HepG2 (cell line): Measurements from ENCODE around the gene SASH1. TPM values are rescaled to one million over a fixed set of nuclear protein-coding genes. Genes with fewer than 3 reads are reported as not detected.

Experiments used
- ATAC-seq: fragments of 200-7000 bp; cut with Tn5 transposase; 3 replicates; pipeline ENCODE4 v1.9.1; 2020; ENCODE audit warnings: mild to moderate bottlenecking, moderate library complexity
- BruUV-seq: library from RNA; stranded (reverse); fragments of 400-500 nt; replicated peaks from 2 replicates; lab custom pipeline; 2021; lab: Mats Ljungman, UMichigan
- CTCF ChIA-PET: fragments of 300-600 bp; formaldehyde crosslinking; extraction: SDS; loops from one replicate; lab custom pipeline; 2021; ENCODE audit warnings: low total read pairs, inconsistent platforms, low intra/inter-chr PET ratio; lab: Yijun Ruan, JAX
- POLR2A ChIA-PET: fragments of 350-600 bp; sonication (Branson Sonifier 250); formaldehyde crosslinking; loops from one replicate; lab custom pipeline; 2020; ENCODE audit warnings: antibody characterized with exemption, inconsistent platforms; lab: Yijun Ruan, JAX
- DNase-seq: peaks from one replicate; pipeline ENCODE4 v3.0.0-alpha.2; 2015; ENCODE audit warnings: low spot score
- FAIRE-seq: peaks from 3 replicates; lab custom pipeline; 2011; peaks lifted over from hg19 to GRCh38; lab: Jason Lieb, UNC
- H2AFZ ChIP-seq: one replicate; pipeline ENCODE4 v1.6.1; 2011; ENCODE audit warnings: low read length, inconsistent platforms
- H3K27ac ChIP-seq: fragments of 300-600 bp; 3 replicates; pipeline ENCODE4 v1.8.0; 2011; ENCODE audit warnings: mixed run types, mild to moderate bottlenecking, mixed read lengths, low read length, inconsistent platforms; ENCODE audit not compliant: insufficient read depth; ENCODE audit errors: extremely low read length
- H3K27me3 ChIP-seq, 2 experiments: fragments of 200-600 bp in 1 of 2; 2 replicates in 1 of 2; 3 replicates in 1 of 2; pipeline versions ENCODE4 v1.6.0 to v1.8.0; 2011; ENCODE audit warnings: low read length in 2 of 2, mild to moderate bottlenecking in 2 of 2, moderate library complexity in 2 of 2, inconsistent platforms in 1 of 2; ENCODE audit not compliant: insufficient read depth in 2 of 2, control insufficient read depth in 1 of 2
- H3K36me3 ChIP-seq, 2 experiments: fragments of 200-600 bp in 1 of 2; replicated peaks in 1 of 2; 2 replicates in 1 of 2; 3 replicates in 1 of 2; pipeline versions ENCODE4 v1.5.1 to v1.8.0; 2011; ENCODE audit warnings: low read length in 2 of 2, inconsistent platforms in 1 of 2; ENCODE audit not compliant: insufficient read depth in 2 of 2, control insufficient read depth in 1 of 2
- H3K4me1 ChIP-seq: 2 replicates; pipeline ENCODE4 v1.5.1; 2012; ENCODE audit warnings: low read length, inconsistent platforms; ENCODE audit not compliant: insufficient read depth
- H3K4me2 ChIP-seq: 2 replicates; pipeline ENCODE4 v1.6.0; 2011; ENCODE audit warnings: low read depth, low read length, inconsistent platforms
- H3K4me3 ChIP-seq, 3 experiments: fragments of 200-600 bp in 1 of 3; sonication (generic), shearing (Covaris generic) in 1 of 3; replicated peaks in 1 of 3; 2 replicates each; pipeline ENCODE4 v1.5.1; 2011 to 2016; ENCODE audit warnings: low read length in 3 of 3, inconsistent platforms in 2 of 3, low read depth in 2 of 3, mild to moderate bottlenecking in 2 of 3, control low read depth in 1 of 3, mixed read lengths in 1 of 3; ENCODE audit not compliant: insufficient read depth in 1 of 3
- H3K79me2 ChIP-seq: one replicate; pipeline ENCODE4 v1.6.1; 2011; ENCODE audit warnings: low read length, inconsistent platforms; ENCODE audit not compliant: insufficient read depth
- H3K9ac ChIP-seq: 2 replicates; pipeline ENCODE4 v1.6.0; 2011; ENCODE audit warnings: mild to moderate bottlenecking, low read depth, low read length, inconsistent platforms; ENCODE audit not compliant: insufficient read depth
- H3K9me3 ChIP-seq: 2 replicates; pipeline ENCODE4 v1.5.1; 2012; ENCODE audit warnings: mild to moderate bottlenecking, low read length
- H4K20me1 ChIP-seq: 2 replicates; pipeline ENCODE4 v1.6.0; 2011; ENCODE audit warnings: inconsistent platforms, mild to moderate bottlenecking, low read length, moderate library complexity; ENCODE audit not compliant: insufficient read depth
- AHR ChIP-seq: IDR thresholded peaks from 2 replicates; pipeline ENCODE4 v1.6.1; 2018; ENCODE audit warnings: missing genetic modification reagents, missing compliant biosample characterization
- DNMT1 ChIP-seq: sonication (generic); formaldehyde crosslinking; IDR thresholded peaks from 2 replicates; pipeline ENCODE4 v1.5.1; 2020; ENCODE audit warnings: mild to moderate bottlenecking, missing genetic modification reagents
- FOXK2 ChIP-seq: fragments of 450-650 bp; IDR thresholded peaks from 2 replicates; pipeline ENCODE4 v1.6.1; 2016
- KMT2A ChIP-seq: sonication (generic); formaldehyde crosslinking; IDR thresholded peaks from 2 replicates; pipeline ENCODE4 v1.4.0; 2020; ENCODE audit warnings: missing genetic modification reagents
- MTA3 ChIP-seq: sonication (generic); formaldehyde crosslinking; IDR thresholded peaks from 2 replicates; pipeline ENCODE4 v1.4.0; 2020; ENCODE audit warnings: missing genetic modification reagents
- PLSCR1 ChIP-seq: sonication (generic); formaldehyde crosslinking; IDR thresholded peaks from 2 replicates; pipeline ENCODE4 v1.5.0; 2020; ENCODE audit warnings: missing genetic modification reagents, mild to moderate bottlenecking, borderline replicate concordance
- SRF ChIP-seq: IDR thresholded peaks from 2 replicates; pipeline ENCODE4 v1.6.1; 2011; ENCODE audit warnings: mild to moderate bottlenecking, low read depth, low read length, moderate library complexity
- ZFP41 ChIP-seq: sonication (generic); formaldehyde crosslinking; IDR thresholded peaks from 2 replicates; pipeline ENCODE4 v1.4.0; 2020; ENCODE audit warnings: mild to moderate bottlenecking, missing genetic modification reagents, borderline replicate concordance
- ZFP91 ChIP-seq: sonication (generic); formaldehyde crosslinking; IDR thresholded peaks from 2 replicates; pipeline ENCODE4 v1.9.0; 2022; ENCODE audit warnings: missing genetic modification reagents, mild to moderate bottlenecking, borderline replicate concordance
- ZNF12 ChIP-seq: sonication (generic); formaldehyde crosslinking; IDR thresholded peaks from 2 replicates; pipeline ENCODE4 v1.5.0; 2020; ENCODE audit warnings: missing genetic modification reagents
- ZNF292 ChIP-seq: sonication (generic); formaldehyde crosslinking; IDR thresholded peaks from 2 replicates; pipeline ENCODE4 v1.8.1; 2022; ENCODE audit warnings: mild to moderate bottlenecking, low read depth, missing genetic modification reagents, borderline replicate concordance
- WGBS: methylation state at CpG from one replicate; pipeline ENCODE4 v1.1.6; 2017; ENCODE audit warnings: low lambda C conversion rate; 5-methylcytosine and 5-hydroxymethylcytosine counted together
- in situ Hi-C: cut with HindIII; loops from 2 replicates; pipeline ENCODE4 v1.10.0; 2017; ENCODE audit warnings: low pct_unique_long_range_greater_than_20kb; ENCODE audit not compliant: extremely low pct_ligation_motif_present
- intact Hi-C: fragments of 100-400 bp; cut with micrococcal nuclease; formaldehyde crosslinking; loops from one replicate; pipeline ENCODE4 v1.10.0; 2022; ENCODE audit not compliant: unreplicated experiment
- polyA plus RNA-seq, 8 experiments: library from polyadenylated mRNA; depleted of rRNA in 3 of 8; stranded (reverse) in 7 of 8; unstranded in 1 of 8; fragments of >200 nt; fragmentation: Illumina TruSeq in 4 of 8; extraction: Trizol in 4 of 8; gene quantifications; 2 replicates each; pipeline versions ENCODE4 v1.2.1 to v1.2.3, GENCODE V29; 2011 to 2016; ENCODE audit warnings: low read depth in 4 of 8, missing spikeins in 1 of 8, mixed read lengths in 1 of 8; ENCODE audit not compliant: insufficient read depth in 1 of 8
- total RNA-seq, 5 experiments: library from RNA; depleted of rRNA; stranded (reverse); fragments of >200 nt; fragmentation: Illumina TruSeq; extraction: Trizol; gene quantifications; 2 replicates each; pipeline ENCODE4 v1.2.3, GENCODE V29; 2016; ENCODE audit warnings: low read depth in 1 of 5

Gene SASH1
- total and polyA plus RNA-seq, 2 of the 13 experiments (the other 11 are each of a cell fraction or from before 2014, with no cell fraction given): 7.5 to 8.2 TPM

- 96% methylated on average over 2 of the region's 2 CpGs for WGBS
- H3K4me1 ChIP-seq: no peaks in the 10 kb centered on the region
- no peak for ATAC-seq
- TF ChIP-seq AHR (no peak), ZNF292 (CRISPR knock-in tag) (no peak), PLSCR1 (CRISPR knock-in tag) (no peak), MTA3 (CRISPR knock-in tag) (no peak), ZNF12 (CRISPR knock-in tag) (no peak), KMT2A (CRISPR knock-in tag) (no peak), ZFP91 (no peak), ZFP41 (CRISPR knock-in tag) (no peak), DNMT1 (CRISPR knock-in tag) (no peak), SRF (no peak), FOXK2 (no peak)
- H2AFZ ChIP-seq: no peak overlapping the region
- H3K4me2 ChIP-seq: no peak overlapping the region
- H4K20me1 ChIP-seq: no peaks in the 10 kb centered on the region
- no peak overlapping the region for H3K4me3 ChIP-seq
- no peaks in the 10 kb centered on the region for H3K79me2 ChIP-seq
- POLR2A ChIA-PET: no interaction called here
- H3K9me3 ChIP-seq: no peaks in the 10 kb centered on the region
- FAIRE-seq: no peak
- no peaks in the 10 kb centered on the region for H3K27me3 ChIP-seq
- CTCF ChIA-PET: no interaction called here
- H3K36me3 ChIP-seq: no peaks in the 10 kb centered on the region; a peak in 1 of 5 replicates
- H3K27ac ChIP-seq: no peak overlapping the region
- DNase-seq: no peak
- no TSS peak for BruUV-seq
- intact Hi-C loops (no loop called here), in situ Hi-C loops (no loop called here)
- no peak overlapping the region for H3K9ac ChIP-seq
These were observed 157.8 kb downstream of the SASH1 start for GRCh38 chr6:148500402-148500801.
